ENCODE data around the gene PHETA2. TPM values are rescaled to one million over a fixed set of nuclear protein-coding genes. Genes with fewer than 3 reads are reported as not detected.
A peak's percentile ranks its signal among the peaks of the same experiment; 100 is the strongest.
"Not testable (repeated sequence)": the region's sequence is repeated elsewhere in the genome, so short reads cannot be mapped to it uniquely, and the experiment has no call there.

PHETA2 gene
- total RNA-seq, 3 donors from 2014 or later (not counting 1 experiment from before 2014, with no cell fraction given) = 1.2 to 2.3 (median 1.8) TPM

DNA sequence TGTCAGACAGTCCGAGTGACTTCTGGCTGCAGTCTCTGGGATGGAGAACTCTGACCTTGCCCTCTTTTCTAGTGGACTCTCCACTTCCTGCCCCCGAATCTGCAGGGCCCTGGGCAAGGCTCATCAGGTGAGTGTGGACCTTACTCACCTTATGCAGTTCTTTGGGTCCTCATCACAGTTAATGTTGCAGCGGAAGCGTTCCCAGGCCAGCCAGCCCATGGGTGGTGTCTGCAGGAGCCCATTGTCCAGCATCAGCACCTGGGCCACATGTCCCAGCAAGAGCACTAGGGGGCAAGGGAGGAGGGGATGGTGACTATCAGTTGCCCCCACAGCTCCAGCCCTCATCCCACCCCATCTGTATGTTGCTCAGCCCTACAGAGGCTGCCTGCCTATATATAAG is 5.8 kb upstream of the PHETA2 start:
- no peak overlapping the region for H3K27ac ChIP-seq (ENCODE audit: low read length)
- H3K9me3 ChIP-seq (ENCODE audit: control insufficient read depth, insufficient read depth, low read length) = no peaks in the 10 kb centered on the region
- H3K27me3 ChIP-seq (ENCODE audit: control insufficient read depth, insufficient read depth, low read length) = no peaks in the 10 kb centered on the region
- H3K4me1 ChIP-seq (ENCODE audit: control insufficient read depth, insufficient read depth, low read length) = peaks cover 23% of the 10 kb centered on the region
- H3K36me3 ChIP-seq (ENCODE audit: control insufficient read depth, insufficient read depth, low read length) = peaks cover 8% of the 10 kb centered on the region
- no peaks in the 10 kb centered on the region for H3K36me3 Mint-ChIP-seq
- peaks cover 14 to 29% of the 10 kb centered on the region in 2 donors for H3K4me1 Mint-ChIP-seq
- no peak overlapping the region for H3K4me3 ChIP-seq (ENCODE audit: low read length)
- no peaks in the 10 kb centered on the region for H3K27me3 Mint-ChIP-seq (ENCODE audit: low read depth in 2 of 2)
- DNase-seq = no peak
- intact Hi-C loops (cut with micrococcal nuclease) = no loop called here
- H3K27ac Mint-ChIP-seq = no peak overlapping the region
- H3K4me3 Mint-ChIP-seq = no peak overlapping the region
- 95% methylated on average over 4 of the region's 4 CpGs for WGBS (ENCODE audit: insufficient coverage)
- no peak for ATAC-seq
- no peaks in the 10 kb centered on the region for H3K9me3 Mint-ChIP-seq
- TF ChIP-seq, protein P1, sequence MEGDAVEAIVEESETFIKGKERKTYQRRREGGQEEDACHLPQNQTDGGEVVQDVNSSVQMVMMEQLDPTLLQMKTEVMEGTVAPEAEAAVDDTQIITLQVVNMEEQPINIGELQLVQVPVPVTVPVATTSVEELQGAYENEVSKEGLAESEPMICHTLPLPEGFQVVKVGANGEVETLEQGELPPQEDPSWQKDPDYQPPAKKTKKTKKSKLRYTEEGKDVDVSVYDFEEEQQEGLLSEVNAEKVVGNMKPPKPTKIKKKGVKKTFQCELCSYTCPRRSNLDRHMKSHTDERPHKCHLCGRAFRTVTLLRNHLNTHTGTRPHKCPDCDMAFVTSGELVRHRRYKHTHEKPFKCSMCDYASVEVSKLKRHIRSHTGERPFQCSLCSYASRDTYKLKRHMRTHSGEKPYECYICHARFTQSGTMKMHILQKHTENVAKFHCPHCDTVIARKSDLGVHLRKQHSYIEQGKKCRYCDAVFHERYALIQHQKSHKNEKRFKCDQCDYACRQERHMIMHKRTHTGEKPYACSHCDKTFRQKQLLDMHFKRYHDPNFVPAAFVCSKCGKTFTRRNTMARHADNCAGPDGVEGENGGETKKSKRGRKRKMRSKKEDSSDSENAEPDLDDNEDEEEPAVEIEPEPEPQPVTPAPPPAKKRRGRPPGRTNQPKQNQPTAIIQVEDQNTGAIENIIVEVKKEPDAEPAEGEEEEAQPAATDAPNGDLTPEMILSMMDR (IDR thresholded peaks at IDR 0.05) = no peak

DNA sequence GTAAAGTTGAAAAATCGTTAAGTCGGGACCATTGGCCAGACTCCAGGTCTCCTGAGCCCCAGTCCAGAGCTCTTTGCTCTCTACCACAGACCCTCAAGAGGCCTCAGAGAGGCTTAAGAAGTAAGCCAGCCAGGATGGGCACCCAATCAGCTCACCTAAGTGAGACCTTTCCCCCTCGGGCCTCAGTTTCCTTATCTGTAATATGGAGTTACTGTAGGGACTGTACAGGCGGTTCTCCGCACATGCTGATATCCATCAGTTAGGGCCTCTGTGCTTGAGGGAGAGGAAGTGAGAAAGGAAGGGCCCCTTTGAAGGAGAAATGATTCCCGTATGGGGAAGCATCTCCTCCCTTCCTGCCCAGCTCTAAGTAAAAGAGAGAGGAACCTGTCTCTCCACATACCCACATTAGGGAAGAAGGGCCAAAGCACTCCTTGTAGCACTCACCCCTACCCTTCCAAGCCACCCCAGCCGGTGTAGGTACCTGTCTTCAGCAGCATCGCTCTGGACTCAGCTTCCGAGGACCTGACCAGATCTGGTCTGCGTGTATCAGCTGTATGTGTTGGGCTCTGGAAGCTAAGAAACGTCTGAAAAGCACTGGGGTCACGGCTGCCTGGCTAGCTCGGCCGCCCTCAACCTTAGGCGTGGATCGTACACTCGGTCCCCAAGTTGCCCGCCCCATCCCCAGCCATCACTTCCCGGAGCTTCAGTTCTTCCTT is 4.1 kb upstream of the PHETA2 start:
- Mint-ChIP-seq H3K4me3 (peak overlapping the region; percentile 93), H3K36me3 (no peaks in the 10 kb centered on the region), H3K9me3 (no peaks in the 10 kb centered on the region), H3K27ac (peak overlapping the region; percentile 86 to 94), H3K27me3 (ENCODE audit: low read depth in 2 of 2) (no peaks in the 10 kb centered on the region), H3K4me1 (peaks cover 16 to 35% of the 10 kb centered on the region in 2 donors)
- DNase-seq (no peak), ATAC-seq (no peak)
- no peaks in the 10 kb centered on the region for H3K27me3 ChIP-seq (ENCODE audit: control insufficient read depth, insufficient read depth, low read length)
- peak overlapping the region; percentile 77 for H3K4me3 ChIP-seq (ENCODE audit: low read length)
- intact Hi-C loops (cut with micrococcal nuclease) = loop anchor here (1.0 kb wide), 2 partner anchors 9 to 20 kb away; partner anchors contain the start of genes NDUFA6 and SMDT1
- H3K36me3 ChIP-seq (ENCODE audit: control insufficient read depth, insufficient read depth, low read length) = peaks cover 8% of the 10 kb centered on the region
- H3K4me1 ChIP-seq (ENCODE audit: control insufficient read depth, insufficient read depth, low read length) = peaks cover 38% of the 10 kb centered on the region
- peak overlapping the region; percentile 66 for H3K27ac ChIP-seq (ENCODE audit: low read length)
- 14% methylated on average over 17 of the region's 19 CpGs for WGBS (ENCODE audit: insufficient coverage)
- no peaks in the 10 kb centered on the region for H3K9me3 ChIP-seq (ENCODE audit: control insufficient read depth, insufficient read depth, low read length)
- TF ChIP-seq, protein P1 (IDR thresholded peaks at IDR 0.05) = no peak

DNA sequence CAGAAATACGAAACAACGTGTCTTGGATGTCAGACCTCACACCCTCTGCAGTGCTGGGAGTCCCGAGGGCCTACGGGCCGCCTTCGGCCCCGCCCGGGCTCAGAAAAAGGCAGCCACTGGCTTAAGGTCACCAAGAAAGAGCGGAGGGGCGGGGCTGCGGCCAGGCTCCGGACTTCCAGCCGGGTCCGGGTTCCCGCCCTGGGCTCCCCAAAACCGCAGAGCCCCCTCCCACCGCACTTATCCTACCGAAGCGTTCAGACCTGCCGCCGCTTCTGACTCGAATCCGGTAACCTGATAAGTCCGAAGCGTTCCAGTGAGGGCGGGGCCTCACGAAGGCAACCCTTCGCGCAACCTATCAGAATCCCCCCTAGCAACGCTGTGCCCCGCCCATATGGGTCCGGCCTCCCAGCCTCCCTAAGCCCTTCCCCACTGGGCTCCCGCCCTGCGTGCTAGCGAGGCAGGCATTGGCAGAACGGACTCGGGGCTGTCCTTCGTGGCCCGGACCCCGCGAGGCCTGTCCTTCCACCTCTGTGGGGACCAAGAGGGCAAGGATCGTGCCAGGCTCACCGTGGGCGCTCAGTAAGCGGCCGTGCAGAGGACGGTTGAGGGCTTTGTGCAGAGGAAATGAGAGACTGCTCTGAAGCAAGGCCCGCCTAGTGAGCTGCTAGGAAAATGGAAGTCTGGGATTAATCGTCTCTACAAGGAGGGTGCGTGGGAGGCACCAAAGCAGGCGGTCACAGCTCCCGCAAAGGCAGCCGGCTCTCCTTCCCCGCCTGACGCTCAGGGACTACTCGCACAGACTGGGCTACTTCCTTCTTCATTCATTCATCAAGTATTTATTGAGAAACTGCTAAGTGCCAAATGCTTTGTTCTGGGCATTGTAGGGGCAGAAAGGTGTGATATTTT is 3.3 kb upstream of the PHETA2 start, which contains the start of gene NAGA:
TSS of gene NAGA (minus strand) at position 296 of the 906 bp plus-strand sequence. CDS start 515 bp downstream, outside the sequence.
- DNase-seq (peak; percentile 87 to 96), ATAC-seq (peak; percentile 97 to 99 (median 98))
- intact Hi-C loops (cut with micrococcal nuclease) = loop anchor here (1.0 kb wide), 2 partner anchors 9 to 20 kb away; partner anchors contain the start of genes NDUFA6 and SMDT1
- Histone ChIP-seq H3K4me3 (ENCODE audit: low read length) (peak within 1 kb of the TSS; percentile 77), H3K9me3 (ENCODE audit: control insufficient read depth, insufficient read depth, low read length) (no peaks in the 10 kb centered on the region), H3K4me1 (ENCODE audit: control insufficient read depth, insufficient read depth, low read length) (peaks cover 39% of the 10 kb centered on the region), H3K27me3 (ENCODE audit: control insufficient read depth, insufficient read depth, low read length) (no peaks in the 10 kb centered on the region), H3K27ac (ENCODE audit: low read length) (peak within 1 kb of the TSS; percentile 66), H3K36me3 (ENCODE audit: control insufficient read depth, insufficient read depth, low read length) (no peaks in the 10 kb centered on the region)
- WGBS (ENCODE audit: insufficient coverage) = under 1% methylated on average over 56 of the region's 56 CpGs
- H3K36me3 Mint-ChIP-seq = no peaks in the 10 kb centered on the region
- peak within 1 kb of the TSS; percentile 93 for H3K4me3 Mint-ChIP-seq
- H3K9me3 Mint-ChIP-seq = no peaks in the 10 kb centered on the region
- TF ChIP-seq, protein P1 (IDR thresholded peaks at IDR 0.05) = no peak
- H3K4me1 Mint-ChIP-seq = peaks cover 19 to 38% of the 10 kb centered on the region in 2 donors
- H3K27ac Mint-ChIP-seq = peak within 1 kb of the TSS; percentile 86 to 94
- no peaks in the 10 kb centered on the region for H3K27me3 Mint-ChIP-seq (ENCODE audit: low read depth in 2 of 2)

DNA sequence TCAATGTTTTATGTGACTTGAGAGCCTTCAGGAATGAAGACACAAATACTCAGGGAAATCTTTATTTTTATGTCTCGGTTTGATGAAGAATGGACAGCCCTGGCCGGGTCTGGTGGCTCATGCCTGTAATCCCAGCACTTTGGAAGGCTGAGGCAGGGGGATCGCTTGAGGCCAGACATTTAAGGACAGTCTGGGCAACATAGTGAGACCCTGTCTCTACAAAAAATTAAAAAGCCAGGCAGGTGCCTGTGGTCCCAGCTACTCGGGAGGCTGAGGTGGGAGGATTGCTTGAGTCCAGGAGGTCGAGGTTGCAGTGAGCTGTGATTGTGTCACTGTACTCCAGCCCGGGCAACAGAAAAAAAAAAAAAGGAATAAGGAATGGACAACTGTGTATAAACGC is 2.5 kb upstream of the PHETA2 start:
- DNase-seq; H3K9me3 Mint-ChIP-seq; H3K36me3 Mint-ChIP-seq; H3K27me3 Mint-ChIP-seq (ENCODE audit: low read depth in 2 of 2); H3K4me3 ChIP-seq (ENCODE audit: low read length); ATAC-seq; intact Hi-C loops (cut with micrococcal nuclease); H3K9me3 ChIP-seq (ENCODE audit: control insufficient read depth, insufficient read depth, low read length); H3K36me3 ChIP-seq (ENCODE audit: control insufficient read depth, insufficient read depth, low read length); H3K27me3 ChIP-seq (ENCODE audit: control insufficient read depth, insufficient read depth, low read length): not testable (repeated sequence)
- peak overlapping the region; percentile 86 to 94 for H3K27ac Mint-ChIP-seq
- H3K27ac ChIP-seq (ENCODE audit: low read length) = peak overlapping the region; percentile 66
- 84% methylated on average over 7 of the region's 7 CpGs for WGBS (ENCODE audit: insufficient coverage)
- peaks cover 19 to 38% of the 10 kb centered on the region in 2 donors for H3K4me1 Mint-ChIP-seq
- peak overlapping the region; percentile 93 for H3K4me3 Mint-ChIP-seq
- peaks cover 39% of the 10 kb centered on the region for H3K4me1 ChIP-seq (ENCODE audit: control insufficient read depth, insufficient read depth, low read length)

Measured in natural killer cell (primary cell).